ENCODE results near the gene MMP20.

The MMP20 gene

DNA sequence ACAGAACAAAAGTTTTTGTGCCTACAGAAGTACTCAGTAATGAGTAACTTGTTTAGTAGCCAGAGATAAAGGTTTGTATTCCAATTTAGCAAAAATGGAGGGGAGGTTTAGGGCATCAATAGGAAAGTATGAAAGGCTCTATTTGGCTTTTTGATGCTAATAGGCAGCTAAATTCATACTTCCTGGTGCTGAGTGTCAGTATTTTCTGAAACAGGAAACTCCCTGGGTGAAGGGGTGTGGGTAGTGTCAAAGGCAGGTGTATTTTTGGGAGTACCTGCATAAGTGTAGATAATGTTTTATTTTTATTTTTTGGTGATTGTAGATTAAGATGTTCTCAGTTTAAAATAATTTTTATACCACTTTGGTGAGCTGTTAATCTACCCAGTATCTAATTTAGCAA, 65.3 kb downstream of the MMP20 start:
- no peak for DNase-seq (ENCODE audit: low spot score)

DNA sequence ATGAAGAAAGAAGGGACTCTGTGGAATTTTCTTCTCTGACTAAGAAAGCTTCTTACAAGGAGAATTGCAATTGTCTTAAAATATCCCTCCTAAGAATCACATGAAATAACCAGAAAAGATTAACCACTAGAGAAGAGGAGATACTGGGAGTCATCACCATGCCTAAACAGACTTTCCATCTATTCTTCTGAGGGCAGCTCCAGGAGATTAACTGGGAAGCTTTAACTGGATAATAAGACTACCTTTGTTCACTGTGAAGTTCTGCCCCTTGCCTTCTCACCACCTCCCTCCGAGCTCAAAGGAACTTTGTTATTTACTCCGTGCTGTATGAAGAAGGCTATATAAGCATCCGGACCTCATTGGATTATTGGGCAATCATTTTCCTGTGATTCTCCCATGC, 70.0 kb downstream of the MMP20 start:
- DNase-seq (ENCODE audit: low spot score) = no peak

DNA sequence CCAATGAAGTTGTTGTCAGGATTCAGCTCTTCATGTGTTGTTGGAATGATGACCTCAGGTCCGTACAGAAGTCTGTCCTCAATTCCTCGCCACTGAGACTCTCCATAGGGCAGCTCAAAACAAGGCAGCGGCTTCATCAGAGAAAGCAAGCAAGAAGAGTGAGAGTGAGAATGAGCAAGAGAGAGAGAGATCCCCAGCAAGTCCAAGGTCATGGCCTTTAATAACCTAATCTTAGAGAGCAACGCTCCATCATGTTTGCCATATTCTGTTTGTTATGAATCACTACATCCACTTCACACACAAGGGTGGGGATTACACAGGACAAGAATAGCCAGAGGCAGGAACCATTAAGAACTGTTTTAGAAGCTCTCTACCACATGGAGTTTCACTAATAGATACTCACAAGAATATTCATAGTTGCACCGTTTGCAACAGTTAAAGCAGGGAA, 71.3 kb downstream of the MMP20 start:
- DNase-seq (ENCODE audit: low spot score) = no peak

DNA sequence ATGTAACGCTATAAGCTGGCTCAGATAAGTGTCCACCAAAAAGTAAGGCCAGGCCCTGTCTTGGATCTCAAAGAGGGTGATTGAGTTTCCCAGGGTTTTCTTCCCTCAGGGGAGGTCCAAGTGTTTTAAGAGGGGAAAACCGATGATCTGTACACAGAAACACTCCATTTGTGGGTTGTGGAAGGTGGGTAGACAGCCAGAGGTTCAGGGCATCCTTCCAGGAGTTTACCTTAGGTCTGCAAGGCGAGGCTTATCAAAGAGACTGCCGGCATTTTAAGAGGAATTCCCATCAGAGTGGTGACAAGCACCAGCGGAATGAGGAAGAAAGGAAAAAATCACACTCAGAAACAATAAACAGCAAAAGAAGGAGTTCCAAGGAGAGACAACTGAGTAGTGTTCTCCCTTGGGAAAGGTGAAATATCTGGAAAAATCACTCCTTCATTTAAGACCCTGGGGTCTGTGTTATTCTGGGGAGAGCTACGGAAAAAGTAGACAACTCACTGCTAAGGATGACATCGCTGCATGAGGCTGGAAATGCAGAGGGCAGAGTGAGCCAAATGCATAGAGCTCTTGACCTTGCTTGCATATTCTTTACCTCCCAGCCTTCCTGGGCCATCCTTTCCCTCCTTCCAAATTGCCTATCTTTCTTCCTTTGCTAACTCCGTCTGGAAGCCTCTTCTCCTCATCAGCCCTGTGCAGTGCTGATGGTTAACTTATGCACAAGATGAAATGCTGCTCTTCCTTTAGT, 72.5 kb downstream of the MMP20 start:
- DNase-seq (ENCODE audit: low spot score) = no peak

DNA sequence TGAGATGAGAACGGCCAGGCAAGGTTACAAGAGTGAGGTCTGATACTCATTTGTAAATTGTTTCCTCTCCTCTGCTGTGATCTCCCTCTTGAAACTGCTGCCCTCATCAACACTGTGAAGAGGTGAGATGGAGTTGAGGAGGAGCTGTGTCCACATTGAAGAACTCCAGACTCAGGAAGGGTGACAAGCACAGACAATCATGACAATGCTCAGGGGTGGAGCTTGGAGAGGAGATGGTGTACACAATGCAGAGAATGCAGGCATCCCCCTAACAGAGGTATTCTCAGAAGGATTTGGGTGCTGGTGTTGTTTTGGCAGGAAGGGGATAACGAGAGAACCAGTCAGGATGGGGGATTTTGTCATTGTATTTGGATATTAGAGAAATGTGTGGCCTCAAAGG, 73.1 kb downstream of the MMP20 start:
- DNase-seq (ENCODE audit: low spot score) = no peak

DNA sequence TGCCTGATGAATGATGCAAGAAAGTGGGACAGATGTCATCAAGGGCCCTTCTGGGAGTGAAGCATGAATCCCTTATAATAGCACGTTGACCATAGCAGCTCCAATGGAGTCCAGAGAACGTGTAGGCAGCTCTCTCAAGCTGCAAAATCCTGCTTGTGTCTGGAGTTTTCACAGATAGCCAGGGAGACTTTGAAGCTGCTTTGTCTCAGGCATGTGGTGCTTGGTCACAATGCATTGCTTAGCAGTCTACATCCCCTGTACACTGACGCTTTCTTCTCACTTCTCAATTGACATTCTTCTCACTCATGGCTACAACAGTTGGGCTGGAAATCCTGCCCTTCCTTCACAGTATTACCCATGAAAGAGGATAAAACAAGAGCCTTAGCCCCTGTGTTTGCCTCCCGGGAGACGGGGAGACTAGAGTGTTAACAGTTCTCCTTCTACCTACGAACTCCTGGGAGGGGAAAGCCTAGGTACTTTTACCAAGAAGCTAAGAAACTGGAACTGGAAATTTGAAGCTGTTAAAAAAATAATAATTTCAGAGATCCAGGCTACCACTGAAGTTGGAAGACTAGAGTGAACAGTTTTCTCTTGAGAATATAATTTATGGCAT, 73.9 kb downstream of the MMP20 start:
- no peak for DNase-seq (ENCODE audit: low spot score)

DNA sequence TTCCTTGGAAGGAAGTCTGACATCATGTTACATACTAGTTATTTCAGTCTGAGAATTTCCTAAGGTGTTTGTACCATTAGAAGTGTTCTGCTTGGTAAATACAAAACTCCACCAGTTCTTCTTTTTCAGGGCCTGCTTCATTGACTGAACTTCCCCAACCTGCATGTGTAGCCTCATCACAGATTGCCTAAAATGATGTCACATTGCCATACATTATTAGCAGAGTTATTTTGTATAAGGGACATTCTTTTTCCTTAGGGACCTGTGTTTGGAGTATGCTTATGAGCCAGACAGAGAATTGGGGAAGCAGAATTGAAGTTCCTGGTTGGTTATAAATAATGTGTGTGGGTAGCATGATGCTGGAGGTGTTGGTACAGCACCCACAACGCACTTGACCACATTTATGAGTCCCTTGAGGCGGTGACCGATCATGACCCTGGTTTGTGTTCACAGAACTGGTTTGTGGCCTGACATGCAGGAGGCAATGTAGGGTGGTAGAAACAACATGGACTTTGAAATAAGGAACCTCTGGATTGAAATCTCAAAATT, 78.1 kb downstream of the MMP20 start:
- DNase-seq (ENCODE audit: low spot score) = no peak

DNA sequence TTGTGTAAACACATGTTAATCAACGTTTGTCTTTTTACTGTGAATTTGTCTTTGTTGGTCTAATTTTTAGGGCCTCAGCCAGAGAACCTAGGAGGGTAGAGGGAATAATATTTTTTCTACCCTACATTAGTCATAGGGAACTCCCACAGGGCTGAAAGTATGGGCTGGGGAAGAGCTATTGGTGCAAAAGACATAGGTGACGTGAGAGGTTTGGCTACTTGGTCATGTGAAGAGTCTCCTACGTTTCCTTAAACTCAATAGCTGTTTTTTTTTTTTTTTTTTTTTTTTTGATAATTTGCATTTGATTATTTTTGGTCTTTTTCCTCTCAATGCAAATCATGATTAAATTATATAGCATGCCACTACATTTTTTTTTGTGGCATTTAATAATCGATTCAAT, 78.7 kb downstream of the MMP20 start:
- no peak for DNase-seq (ENCODE audit: low spot score)

DNA sequence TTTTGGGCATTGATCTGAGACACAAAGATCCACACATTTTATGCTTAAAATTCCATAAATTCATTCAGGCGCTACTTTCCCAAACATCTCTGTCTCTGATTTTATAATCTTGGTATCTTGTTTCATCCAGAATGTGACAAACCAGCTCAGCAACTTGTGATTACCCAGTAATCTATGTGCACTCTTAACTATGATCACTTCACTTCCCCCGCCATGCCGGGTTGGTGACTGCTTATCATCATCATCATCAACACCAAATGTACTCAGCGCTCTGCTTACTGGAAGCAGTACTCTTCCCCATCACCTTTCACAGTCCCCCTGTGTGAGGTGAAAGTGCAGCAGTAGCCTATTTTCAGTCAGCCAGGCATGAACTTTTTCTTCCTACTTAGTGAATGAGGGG, 79.4 kb downstream of the MMP20 start:
- DNase-seq (ENCODE audit: low spot score) = no peak

DNA sequence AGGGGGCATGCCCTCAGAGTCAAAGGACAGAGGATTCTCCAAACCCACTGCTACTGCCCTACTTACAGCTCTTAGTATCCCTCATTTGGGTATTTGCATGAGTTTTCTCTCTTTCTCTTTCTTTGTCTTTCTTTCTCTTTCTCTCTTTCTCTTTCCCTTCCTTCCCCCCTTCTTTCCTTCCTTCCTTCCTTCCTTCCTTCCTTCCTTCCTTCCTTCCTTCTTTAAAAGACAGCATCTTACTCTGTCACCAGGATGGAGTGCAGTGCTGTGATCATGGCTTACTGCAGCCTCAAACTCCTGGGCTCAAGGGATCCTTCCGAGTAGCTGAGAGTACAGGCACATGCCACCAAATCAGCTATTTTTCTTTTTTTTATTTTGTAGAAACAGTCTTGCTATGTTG, 80.5 kb downstream of the MMP20 start:
- no peak for DNase-seq (ENCODE audit: low spot score)

DNA sequence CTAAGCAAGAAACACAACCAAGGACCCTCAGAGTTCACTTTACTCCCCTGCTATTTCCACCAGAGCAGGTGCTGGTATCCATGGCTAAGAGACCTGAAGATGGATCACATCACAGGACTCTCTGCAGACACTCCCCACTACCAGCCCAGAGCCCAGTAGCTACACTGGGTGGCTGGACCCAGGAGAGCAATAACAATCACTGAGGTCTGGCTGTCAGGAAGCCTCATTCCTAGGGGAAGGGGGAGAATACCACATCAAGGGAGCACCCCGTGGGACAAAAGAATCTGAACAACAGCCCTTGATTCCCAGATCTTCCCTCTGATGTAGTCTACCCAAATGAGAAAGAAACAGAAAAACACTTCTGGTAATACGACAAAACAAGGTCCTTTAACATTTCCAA, 85.6 kb downstream of the MMP20 start:
- no peak for DNase-seq (ENCODE audit: low spot score)

DNA sequence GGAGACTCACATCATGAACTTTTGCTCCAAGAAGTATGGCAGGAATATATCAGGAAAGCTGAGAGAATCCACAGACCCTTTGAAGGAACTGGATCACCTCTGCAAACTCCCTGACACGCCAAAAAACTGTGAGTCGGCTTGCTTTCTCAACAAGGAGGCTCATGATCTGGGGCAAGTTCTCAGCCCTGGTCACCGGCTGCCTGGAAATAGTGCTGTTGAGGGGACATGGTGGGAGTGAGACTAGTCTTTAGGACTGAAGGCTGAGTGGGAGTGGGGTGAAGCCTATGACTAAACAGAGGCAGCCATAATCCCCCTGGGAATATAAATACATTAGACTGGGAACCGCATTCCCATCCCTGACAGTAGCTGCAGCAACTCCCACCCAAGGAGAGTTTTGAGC, 86.2 kb downstream of the MMP20 start:
- DNase-seq (ENCODE audit: low spot score) = no peak

DNA sequence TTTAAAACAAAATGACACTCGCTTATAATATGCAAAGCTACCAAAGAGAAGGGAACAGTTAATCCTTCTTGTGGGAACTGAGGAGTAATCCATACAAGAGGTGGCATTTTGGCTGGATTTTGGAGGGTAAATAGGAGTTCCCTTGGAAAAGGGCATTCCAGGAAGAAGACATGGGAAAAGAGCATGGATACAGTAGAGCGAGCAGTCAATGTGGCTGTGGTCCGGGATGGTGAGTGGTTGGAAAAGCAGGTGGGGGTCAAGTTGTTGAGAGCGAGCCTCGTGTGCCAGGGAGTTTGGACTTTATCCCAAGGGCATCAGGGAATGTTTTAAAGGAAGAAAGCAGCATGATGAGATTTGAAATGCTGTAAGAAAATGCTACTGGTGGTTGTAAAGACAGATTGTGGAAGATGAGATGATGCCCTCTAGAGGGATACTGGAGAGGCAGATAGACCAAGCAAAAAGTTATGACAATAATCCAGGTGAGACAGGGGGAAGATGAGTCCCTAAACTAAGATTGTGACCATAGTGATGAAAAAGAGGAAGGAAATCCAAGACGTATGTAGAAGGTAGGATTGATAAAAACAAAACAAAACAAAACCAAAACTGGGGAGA, 90.8 kb downstream of the MMP20 start:
- no peak for DNase-seq (ENCODE audit: low spot score)

DNA sequence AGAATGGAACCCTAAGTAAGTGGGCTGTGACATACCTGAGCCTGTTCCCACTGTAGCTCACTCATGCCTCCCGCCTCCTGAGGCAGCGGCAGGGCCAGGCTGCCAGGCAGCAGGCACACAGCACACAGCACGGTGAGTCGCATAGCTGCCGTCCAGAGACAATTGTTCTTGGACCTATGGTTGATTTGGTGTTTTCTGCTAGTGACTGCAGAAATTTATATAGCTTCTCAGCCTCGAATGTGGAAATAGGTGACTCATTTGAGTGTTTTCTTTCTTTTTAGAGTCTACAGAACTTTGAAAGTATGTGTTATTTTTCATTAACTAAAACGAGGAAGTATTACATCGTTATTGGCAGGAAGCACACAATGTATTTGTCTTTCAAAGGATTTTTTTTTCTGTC, 94.6 kb downstream of the MMP20 start, which contains the start of gene MMP7:
TSS of gene MMP7 (minus strand) at position 190 of the 400 bp plus-strand sequence. CDS start at position 143, 47 bp downstream.
- DNase-seq (ENCODE audit: low spot score) = no peak

DNA sequence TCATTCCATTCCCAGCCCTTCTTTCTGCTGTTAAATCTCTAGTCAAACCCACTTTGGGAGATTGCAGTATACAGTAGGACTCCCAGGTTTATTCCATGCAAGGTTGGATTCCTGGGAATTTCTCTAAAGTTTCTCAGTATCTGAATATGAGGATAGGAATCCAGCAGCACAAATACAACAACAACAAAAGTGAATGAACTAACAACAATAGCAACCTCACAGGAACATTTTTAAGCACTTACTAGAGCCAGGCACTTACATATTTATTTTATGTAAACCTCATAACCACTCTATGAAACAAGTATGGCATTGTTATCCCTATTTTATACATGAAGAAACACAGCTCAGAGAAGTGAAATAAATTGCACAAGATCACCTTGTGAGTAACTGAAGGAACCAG, 96.5 kb downstream of the MMP20 start:
- DNase-seq (ENCODE audit: low spot score) = no peak

DNA sequence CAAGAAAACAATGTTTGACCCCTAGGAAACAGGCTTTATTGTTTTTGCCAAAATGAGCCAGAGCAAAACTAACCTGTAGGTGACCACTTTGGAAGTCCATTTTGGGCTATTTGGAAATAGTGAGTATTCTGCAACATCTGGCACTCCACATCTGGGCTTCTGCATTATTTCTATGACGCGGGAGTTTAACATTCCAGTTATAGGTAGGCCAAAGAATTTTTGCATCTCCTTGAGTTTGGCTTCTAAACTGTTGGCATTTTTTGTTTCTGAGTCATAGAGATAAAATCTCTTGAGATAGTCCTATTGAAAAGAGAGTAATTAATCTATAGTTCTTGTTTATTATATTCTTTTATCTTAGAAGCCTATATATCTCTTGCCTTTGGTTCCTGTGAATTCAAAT, 97.4 kb downstream of the MMP20 start:
- DNase-seq (ENCODE audit: low spot score) = no peak

DNA sequence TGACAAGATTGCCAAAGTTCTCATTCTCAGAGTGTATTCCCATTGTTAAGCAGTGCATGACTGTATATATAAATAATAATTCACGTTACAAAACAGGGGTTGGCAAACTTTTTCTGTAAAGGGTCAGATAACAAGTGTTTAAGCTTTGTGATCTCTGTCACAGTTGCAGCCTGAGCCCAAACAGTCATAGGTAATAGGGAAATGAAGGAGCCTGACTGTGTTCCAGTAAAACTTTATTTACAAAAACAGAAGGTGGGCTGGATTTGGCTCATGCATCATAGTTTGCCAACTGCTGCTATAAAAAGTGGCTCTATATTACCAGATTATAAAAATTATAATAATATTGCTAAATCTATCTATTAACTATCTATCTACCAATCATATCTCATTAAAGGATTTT, 98.1 kb downstream of the MMP20 start:
- no peak for DNase-seq (ENCODE audit: low spot score)

Measured in HuH-7.5 (cell line).